ENCODE measurements around the gene CNTNAP2. TPM values are rescaled to one million over a fixed set of nuclear protein-coding genes. Genes with fewer than 3 reads are reported as not detected.

The CNTNAP2 gene
- total and polyA plus RNA-seq, 11 donors: 0.01 to 2.6 (median 0.31) TPM; not detected in 3

- TF ChIP-seq CTCF (IDR thresholded peaks at IDR 0.05) (no peak), POLR2A (IDR thresholded peaks at IDR 0.05) (no peak)
- ATAC-seq (no peak), DNase-seq (no peak)
- no peaks in the 10 kb centered on the region for H3K4me1 ChIP-seq
- intact Hi-C loops (cut with DNase I): no loop called here
- H3K9me3 ChIP-seq: no peaks in the 10 kb centered on the region
- H3K36me3 ChIP-seq: no peaks in the 10 kb centered on the region
- WGBS, 4 donors: 45 to 81% (median 66%) methylated on average over 1 of the region's 1 CpG
- H3K4me3 ChIP-seq: no peak overlapping the region
- H3K27me3 ChIP-seq: no peaks in the 10 kb centered on the region
- no peak overlapping the region for H3K27ac ChIP-seq
Measured at GRCh38 chr7:148011753-148012152, 1895.2 kb downstream of the CNTNAP2 start.

GRCh38 chr7:148014001-148014400 lies 1897.4 kb downstream of the CNTNAP2 start:
- no peak for TF ChIP-seq CTCF (IDR thresholded peaks at IDR 0.05)
- TF ChIP-seq POLR2A (IDR thresholded peaks at IDR 0.05): no peak
- Histone ChIP-seq H3K4me1 (no peaks in the 10 kb centered on the region), H3K4me3 (no peak overlapping the region), H3K36me3 (no peaks in the 10 kb centered on the region), H3K27me3 (no peaks in the 10 kb centered on the region), H3K27ac (no peak overlapping the region), H3K9me3 (no peaks in the 10 kb centered on the region)
- intact Hi-C loops (cut with DNase I): no loop called here
- ATAC-seq (no peak), DNase-seq (no peak)
- WGBS, 4 donors: 75 to 91% (median 87%) methylated on average over 6 of the region's 6 CpGs

GRCh38 chr7:148014541-148014940 lies 1897.9 kb downstream of the CNTNAP2 start:
- TF ChIP-seq POLR2A (IDR thresholded peaks at IDR 0.05) (no peak), CTCF (IDR thresholded peaks at IDR 0.05) (no peak)
- ATAC-seq (no peak), DNase-seq (no peak)
- Histone ChIP-seq H3K27me3 (no peaks in the 10 kb centered on the region), H3K27ac (no peak overlapping the region), H3K36me3 (no peaks in the 10 kb centered on the region), H3K4me3 (no peak overlapping the region), H3K9me3 (no peaks in the 10 kb centered on the region), H3K4me1 (no peaks in the 10 kb centered on the region)
- WGBS, 4 donors: 72 to 83% (median 80%) methylated on average over 4 of the region's 4 CpGs
- intact Hi-C loops (cut with DNase I): no loop called here

- no peaks in the 10 kb centered on the region for H3K9me3 ChIP-seq
- intact Hi-C loops (cut with DNase I): no loop called here
- no peak overlapping the region for H3K27ac ChIP-seq
- no peak overlapping the region for H3K4me3 ChIP-seq
- H3K4me1 ChIP-seq: no peaks in the 10 kb centered on the region
- WGBS, 4 donors: 62 to 76% (median 72%) methylated on average over 2 of the region's 2 CpGs
- ATAC-seq: no peak
- no peak for DNase-seq
- TF ChIP-seq CTCF (IDR thresholded peaks at IDR 0.05) (no peak), POLR2A (IDR thresholded peaks at IDR 0.05) (no peak)
- H3K36me3 ChIP-seq: no peaks in the 10 kb centered on the region
- peaks cover 0 to 10% (median 0%) of the 10 kb centered on the region in 9 donors for H3K27me3 ChIP-seq
Measured at GRCh38 chr7:148017126-148017525, 1900.5 kb downstream of the CNTNAP2 start.

Measured in heart left ventricle (tissue), 16 donors.